K562 (cell line): ENCODE measurements around the gene AANAT. TPM values are rescaled to one million over a fixed set of nuclear protein-coding genes. Genes with fewer than 3 reads are reported as not detected.

ENCODE experiments used
- CHCHD3 ChIP-seq: fragments of 250-450 bp; sonication (Bioruptor Pico); IDR thresholded peaks from 2 replicates; pipeline ENCODE4 v2.1.2; 2022; ENCODE audit warnings: mild to moderate bottlenecking
- CSDE1 ChIP-seq, 2 experiments: fragments of 450-650 bp; IDR thresholded peaks; 2 replicates each; pipeline ENCODE4 v1.6.1; 2016; ENCODE audit warnings: mild to moderate bottlenecking in 1 of 2
- LEF1 ChIP-seq: fragments of 450-650 bp; IDR thresholded peaks from 2 replicates; pipeline ENCODE4 v1.6.1; 2016; ENCODE audit warnings: mild to moderate bottlenecking
- NBN ChIP-seq: fragments of 450-650 bp; IDR thresholded peaks from 2 replicates; pipeline ENCODE4 v1.6.1; 2016; ENCODE audit warnings: low read depth, mild to moderate bottlenecking
- NFATC3 ChIP-seq: fragments of 450-650 bp; IDR thresholded peaks from 2 replicates; pipeline ENCODE4 v1.6.1; 2017; ENCODE audit warnings: mild to moderate bottlenecking
- NR2C1 ChIP-seq, 2 experiments: fragments of 450-650 bp; IDR thresholded peaks; 2 replicates each; pipeline ENCODE4 v1.6.1; 2017; ENCODE audit warnings: mild to moderate bottlenecking in 2 of 2, antibody characterized with exemption in 1 of 2, inconsistent platforms in 1 of 2, missing compliant biosample characterization in 1 of 2, missing genetic modification characterization in 1 of 2
- NR3C1 ChIP-seq: sonication (generic); formaldehyde crosslinking; IDR thresholded peaks from 2 replicates; pipeline ENCODE4 v1.8.1; 2022; ENCODE audit warnings: missing genetic modification reagents
- POLR2AphosphoS5 ChIP-seq: IDR thresholded peaks from 2 replicates; pipeline ENCODE4 v1.6.1; 2011; ENCODE audit warnings: mild to moderate bottlenecking, low read depth, low read length, moderate library complexity; ENCODE audit not compliant: control insufficient read depth, insufficient read depth
- ZBTB17 ChIP-seq: fragments of 450-650 bp; formaldehyde crosslinking; IDR thresholded peaks from 2 replicates; pipeline ENCODE4 v1.4.0; 2020; ENCODE audit warnings: mild to moderate bottlenecking
- ZNF174 ChIP-seq: fragments of 250-450 bp; sonication (Bioruptor Pico); IDR thresholded peaks from 2 replicates; pipeline ENCODE4 v1.4.0; 2020; ENCODE audit warnings: mild to moderate bottlenecking
- ZNF384 ChIP-seq: IDR thresholded peaks from 2 replicates; pipeline ENCODE4 v1.6.1; 2012; ENCODE audit warnings: low read depth, low read length, improper control_type of control experiment
- ZNF444 ChIP-seq: fragments of 250-450 bp; sonication (Bioruptor Pico); IDR thresholded peaks from 2 replicates; pipeline ENCODE4 v1.4.0; 2020; ENCODE audit warnings: mild to moderate bottlenecking, moderate library complexity
- ZNF764 ChIP-seq: fragments of 250-450 bp; sonication (Bioruptor Pico); IDR thresholded peaks from 2 replicates; pipeline ENCODE4 v1.4.0; 2020; ENCODE audit warnings: low read depth, mild to moderate bottlenecking, moderate library complexity
- polyA plus RNA-seq, 8 experiments: library from polyadenylated mRNA; depleted of rRNA in 4 of 8; stranded (reverse) in 5 of 8; unstranded in 3 of 8; fragments of >200 nt; fragmentation: Nextera tagmentation in 2 of 8; fragmentation: Illumina TruSeq in 1 of 8; extraction: Ambion mirVana in 2 of 8; extraction: Trizol in 1 of 8; gene quantifications; 2 replicates each; pipeline versions ENCODE4 v1.2.1 to v1.2.3, GENCODE V29; 2011 to 2014; ENCODE audit warnings: inconsistent platforms in 1 of 8, missing spikeins in 1 of 8
- total RNA-seq, 7 experiments: library from RNA; depleted of rRNA in 6 of 7; stranded (reverse); fragments of >200 nt in 6 of 7; fragmentation: Illumina TruSeq in 2 of 7; extraction: Trizol in 2 of 7; gene quantifications; 2 replicates each; pipeline versions ENCODE4 v1.2.1 to v1.2.3, GENCODE V29; 2011 to 2021; ENCODE audit warnings: low replicate concordance in 1 of 7
- TF ChIP-seq, protein P1 (sequence below): fragments of 250-450 bp; sonication (Bioruptor Pico); IDR thresholded peaks from 2 replicates; pipeline ENCODE4 v1.5.0; 2021; ENCODE audit warnings: mild to moderate bottlenecking, borderline replicate concordance
- TF ChIP-seq, protein P2 (sequence below): IDR thresholded peaks from 2 replicates; pipeline ENCODE4 v1.6.1; 2012; ENCODE audit warnings: low read depth, low read length, improper control_type of control experiment, borderline replicate concordance
- TF ChIP-seq, protein P3 (sequence below): fragments of 250-450 bp; sonication (Bioruptor Pico); IDR thresholded peaks from 2 replicates; pipeline ENCODE4 v1.8.0; 2021; ENCODE audit warnings: moderate library complexity, mild to moderate bottlenecking, inconsistent platforms
- TF ChIP-seq, protein P4 (sequence below): sonication (generic); formaldehyde crosslinking; IDR thresholded peaks from 2 replicates; pipeline ENCODE4 v1.8.1; 2023; ENCODE audit warnings: mild to moderate bottlenecking, missing genetic modification reagents
- TF ChIP-seq, protein P5 (sequence below): fragments of 450-650 bp; IDR thresholded peaks from 2 replicates; pipeline ENCODE4 v1.6.1; 2016; ENCODE audit warnings: missing biosample characterization, missing genetic modification characterization

AANAT gene
- total and polyA plus RNA-seq, 9 of the 15 experiments (the other 6 are each of a cell fraction or from before 2014, with no cell fraction given): not detected

DNA sequence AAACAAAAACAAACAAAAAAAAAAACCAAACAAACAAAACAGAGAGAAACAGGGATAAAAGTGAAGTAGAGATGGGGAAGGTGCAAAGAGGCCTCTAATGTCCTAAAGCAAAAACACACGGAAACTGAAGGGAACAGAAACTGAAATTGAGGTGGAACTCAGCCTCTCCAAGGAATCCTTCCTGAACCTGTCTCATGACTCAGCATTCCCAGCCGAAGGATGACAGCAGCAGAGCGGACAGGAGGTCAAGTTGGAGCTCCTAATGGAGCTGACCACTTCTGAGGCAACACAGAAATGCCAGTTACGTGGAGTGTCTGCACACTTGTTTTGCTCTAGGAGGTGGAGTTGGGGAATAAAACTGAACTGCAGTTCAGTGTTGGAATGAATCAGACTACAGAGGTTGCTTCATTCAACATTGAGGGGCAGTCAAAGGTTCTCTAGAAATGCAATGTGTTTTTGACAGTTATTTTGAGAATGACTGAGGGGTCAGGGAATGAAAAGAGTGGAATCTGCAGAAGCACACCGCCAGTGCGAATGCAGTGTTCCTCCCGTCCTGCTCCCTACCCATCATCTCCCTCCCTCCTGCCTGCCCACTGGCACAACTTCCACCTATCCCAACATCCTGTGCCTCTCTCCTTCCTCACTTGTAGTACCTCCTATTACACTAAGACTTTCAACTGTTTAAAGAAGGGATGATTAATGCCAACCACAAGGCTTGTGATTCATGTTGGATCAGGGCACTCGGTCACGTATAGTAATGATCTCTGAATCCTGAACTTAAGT lies 20.8 kb upstream of the AANAT start (continued):
- TF ChIP-seq, protein P1, sequence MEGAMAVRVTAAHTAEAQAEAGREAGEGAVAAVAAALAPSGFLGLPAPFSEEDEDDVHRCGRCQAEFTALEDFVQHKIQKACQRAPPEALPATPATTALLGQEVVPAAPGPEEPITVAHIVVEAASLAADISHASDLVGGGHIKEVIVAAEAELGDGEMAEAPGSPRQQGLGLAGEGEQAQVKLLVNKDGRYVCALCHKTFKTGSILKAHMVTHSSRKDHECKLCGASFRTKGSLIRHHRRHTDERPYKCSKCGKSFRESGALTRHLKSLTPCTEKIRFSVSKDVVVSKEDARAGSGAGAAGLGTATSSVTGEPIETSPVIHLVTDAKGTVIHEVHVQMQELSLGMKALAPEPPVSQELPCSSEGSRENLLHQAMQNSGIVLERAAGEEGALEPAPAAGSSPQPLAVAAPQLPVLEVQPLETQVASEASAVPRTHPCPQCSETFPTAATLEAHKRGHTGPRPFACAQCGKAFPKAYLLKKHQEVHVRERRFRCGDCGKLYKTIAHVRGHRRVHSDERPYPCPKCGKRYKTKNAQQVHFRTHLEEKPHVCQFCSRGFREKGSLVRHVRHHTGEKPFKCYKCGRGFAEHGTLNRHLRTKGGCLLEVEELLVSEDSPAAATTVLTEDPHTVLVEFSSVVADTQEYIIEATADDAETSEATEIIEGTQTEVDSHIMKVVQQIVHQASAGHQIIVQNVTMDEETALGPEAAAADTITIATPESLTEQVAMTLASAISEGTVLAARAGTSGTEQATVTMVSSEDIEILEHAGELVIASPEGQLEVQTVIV (CRISPR knock-in tag): no peak
- no peak for TF ChIP-seq LEF1
- TF ChIP-seq ZNF174 (CRISPR knock-in tag): no peak
- TF ChIP-seq ZNF764 (CRISPR knock-in tag): no peak
- no peak for TF ChIP-seq CSDE1 (IDR thresholded peaks at IDR 0.05)
- TF ChIP-seq, protein P2, sequence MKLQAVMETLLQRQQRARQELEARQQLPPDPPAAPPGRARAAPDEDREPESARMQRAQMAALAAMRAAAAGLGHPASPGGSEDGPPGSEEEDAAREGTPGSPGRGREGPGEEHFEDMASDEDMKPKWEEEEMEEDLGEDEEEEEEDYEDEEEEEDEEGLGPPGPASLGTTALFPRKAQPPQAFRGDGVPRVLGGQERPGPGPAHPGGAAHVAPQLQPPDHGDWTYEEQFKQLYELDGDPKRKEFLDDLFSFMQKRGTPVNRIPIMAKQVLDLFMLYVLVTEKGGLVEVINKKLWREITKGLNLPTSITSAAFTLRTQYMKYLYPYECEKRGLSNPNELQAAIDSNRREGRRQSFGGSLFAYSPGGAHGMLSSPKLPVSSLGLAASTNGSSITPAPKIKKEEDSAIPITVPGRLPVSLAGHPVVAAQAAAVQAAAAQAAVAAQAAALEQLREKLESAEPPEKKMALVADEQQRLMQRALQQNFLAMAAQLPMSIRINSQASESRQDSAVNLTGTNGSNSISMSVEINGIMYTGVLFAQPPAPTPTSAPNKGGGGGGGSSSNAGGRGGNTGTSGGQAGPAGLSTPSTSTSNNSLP: no peak
- TF ChIP-seq ZBTB17 (CRISPR knock-in tag): no peak
- TF ChIP-seq NR2C1 (IDR thresholded peaks at IDR 0.05): peak; percentile 41; the same call in 1 of the 2 replicates
- TF ChIP-seq NR2C1 (tag; IDR thresholded peaks at IDR 0.05): no peak
- no peak for TF ChIP-seq NFATC3
- TF ChIP-seq, protein P3, sequence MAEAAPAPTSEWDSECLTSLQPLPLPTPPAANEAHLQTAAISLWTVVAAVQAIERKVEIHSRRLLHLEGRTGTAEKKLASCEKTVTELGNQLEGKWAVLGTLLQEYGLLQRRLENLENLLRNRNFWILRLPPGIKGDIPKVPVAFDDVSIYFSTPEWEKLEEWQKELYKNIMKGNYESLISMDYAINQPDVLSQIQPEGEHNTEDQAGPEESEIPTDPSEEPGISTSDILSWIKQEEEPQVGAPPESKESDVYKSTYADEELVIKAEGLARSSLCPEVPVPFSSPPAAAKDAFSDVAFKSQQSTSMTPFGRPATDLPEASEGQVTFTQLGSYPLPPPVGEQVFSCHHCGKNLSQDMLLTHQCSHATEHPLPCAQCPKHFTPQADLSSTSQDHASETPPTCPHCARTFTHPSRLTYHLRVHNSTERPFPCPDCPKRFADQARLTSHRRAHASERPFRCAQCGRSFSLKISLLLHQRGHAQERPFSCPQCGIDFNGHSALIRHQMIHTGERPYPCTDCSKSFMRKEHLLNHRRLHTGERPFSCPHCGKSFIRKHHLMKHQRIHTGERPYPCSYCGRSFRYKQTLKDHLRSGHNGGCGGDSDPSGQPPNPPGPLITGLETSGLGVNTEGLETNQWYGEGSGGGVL (CRISPR knock-in tag): no peak
- TF ChIP-seq, protein P4, sequence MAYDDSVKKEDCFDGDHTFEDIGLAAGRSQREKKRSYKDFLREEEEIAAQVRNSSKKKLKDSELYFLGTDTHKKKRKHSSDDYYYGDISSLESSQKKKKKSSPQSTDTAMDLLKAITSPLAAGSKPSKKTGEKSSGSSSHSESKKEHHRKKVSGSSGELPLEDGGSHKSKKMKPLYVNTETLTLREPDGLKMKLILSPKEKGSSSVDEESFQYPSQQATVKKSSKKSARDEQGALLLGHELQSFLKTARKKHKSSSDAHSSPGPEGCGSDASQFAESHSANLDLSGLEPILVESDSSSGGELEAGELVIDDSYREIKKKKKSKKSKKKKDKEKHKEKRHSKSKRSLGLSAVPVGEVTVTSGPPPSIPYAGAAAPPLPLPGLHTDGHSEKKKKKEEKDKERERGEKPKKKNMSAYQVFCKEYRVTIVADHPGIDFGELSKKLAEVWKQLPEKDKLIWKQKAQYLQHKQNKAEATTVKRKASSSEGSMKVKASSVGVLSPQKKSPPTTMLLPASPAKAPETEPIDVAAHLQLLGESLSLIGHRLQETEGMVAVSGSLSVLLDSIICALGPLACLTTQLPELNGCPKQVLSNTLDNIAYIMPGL (CRISPR knock-in tag): no peak
- TF ChIP-seq CHCHD3 (CRISPR knock-in tag): no peak
- no peak for TF ChIP-seq NR3C1 (CRISPR knock-in tag)
- no peak for TF ChIP-seq ZNF384
- TF ChIP-seq, protein P5, sequence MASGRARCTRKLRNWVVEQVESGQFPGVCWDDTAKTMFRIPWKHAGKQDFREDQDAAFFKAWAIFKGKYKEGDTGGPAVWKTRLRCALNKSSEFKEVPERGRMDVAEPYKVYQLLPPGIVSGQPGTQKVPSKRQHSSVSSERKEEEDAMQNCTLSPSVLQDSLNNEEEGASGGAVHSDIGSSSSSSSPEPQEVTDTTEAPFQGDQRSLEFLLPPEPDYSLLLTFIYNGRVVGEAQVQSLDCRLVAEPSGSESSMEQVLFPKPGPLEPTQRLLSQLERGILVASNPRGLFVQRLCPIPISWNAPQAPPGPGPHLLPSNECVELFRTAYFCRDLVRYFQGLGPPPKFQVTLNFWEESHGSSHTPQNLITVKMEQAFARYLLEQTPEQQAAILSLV (tag): no peak
- TF ChIP-seq POLR2AphosphoS5: no peak
- TF ChIP-seq NBN: peak; percentile 49
- TF ChIP-seq ZNF444 (CRISPR knock-in tag): no peak
